GOT3 (cell line): ENCODE measurements around the gene WDR26.
"Not testable (repeated sequence)": the region's sequence is repeated elsewhere in the genome, so short reads cannot be mapped to it uniquely, and the experiment has no call there.

ENCODE experiments used
- DNase-seq: peaks from one replicate; lab custom pipeline; 2025; ENCODE audit warnings: mixed read lengths; lab: John Stamatoyannopoulos, UW

The WDR26 gene

GRCh38 chr1:224433701-224434672, 610 bp downstream of the WDR26 start:
- no peak for DNase-seq

GRCh38 chr1:224433041-224433691, 1.4 kb downstream of the WDR26 start:
- no peak for DNase-seq

GRCh38 chr1:224432672-224433040, 1.9 kb downstream of the WDR26 start:
- DNase-seq: no peak

- DNase-seq: no peak
Observed at GRCh38 chr1:224432146-224432545, 2.5 kb downstream of the WDR26 start.

- DNase-seq: no peak
Observed at GRCh38 chr1:224431726-224432125, 2.9 kb downstream of the WDR26 start.

- no peak for DNase-seq
Observed at GRCh38 chr1:224430511-224431113, 4.0 kb downstream of the WDR26 start.

- DNase-seq: no peak
Observed at GRCh38 chr1:224429616-224430326, 4.8 kb downstream of the WDR26 start.

GRCh38 chr1:224428713-224429112, 5.9 kb downstream of the WDR26 start:
- DNase-seq: not testable (repeated sequence)

GRCh38 chr1:224427346-224427745, 7.3 kb downstream of the WDR26 start:
- DNase-seq: no peak

- not testable (repeated sequence) for DNase-seq
Observed at GRCh38 chr1:224426869-224427268, 7.7 kb downstream of the WDR26 start.

- no peak for DNase-seq
Observed at GRCh38 chr1:224425279-224425884, 9.2 kb downstream of the WDR26 start.

- DNase-seq: no peak
Observed at GRCh38 chr1:224420106-224420505, 14.5 kb downstream of the WDR26 start.

GRCh38 chr1:224411766-224412165, 22.8 kb downstream of the WDR26 start:
- DNase-seq: no peak

- no peak for DNase-seq
Observed at GRCh38 chr1:224408294-224408590, 26.4 kb downstream of the WDR26 start.

GRCh38 chr1:224407571-224408293, 26.9 kb downstream of the WDR26 start:
- no peak for DNase-seq

GRCh38 chr1:224406216-224406615, 28.4 kb downstream of the WDR26 start:
- DNase-seq: no peak

GRCh38 chr1:224405604-224405970, 29.0 kb downstream of the WDR26 start:
- no peak for DNase-seq

GRCh38 chr1:224404916-224405603, 29.5 kb downstream of the WDR26 start:
- no peak for DNase-seq

GRCh38 chr1:224402472-224403036, 32.0 kb downstream of the WDR26 start:
- DNase-seq: no peak

GRCh38 chr1:224399887-224400286, 34.7 kb downstream of the WDR26 start:
- DNase-seq: no peak
